ENCODE measurements around the gene SPAM1. TPM values are rescaled to one million over a fixed set of nuclear protein-coding genes. Genes with fewer than 3 reads are reported as not detected.
"Not testable (repeated sequence)": the region's sequence is repeated elsewhere in the genome, so short reads cannot be mapped to it uniquely, and the experiment has no call there.

The SPAM1 gene
- total and polyA plus RNA-seq, 10 donors: not detected

DNA sequence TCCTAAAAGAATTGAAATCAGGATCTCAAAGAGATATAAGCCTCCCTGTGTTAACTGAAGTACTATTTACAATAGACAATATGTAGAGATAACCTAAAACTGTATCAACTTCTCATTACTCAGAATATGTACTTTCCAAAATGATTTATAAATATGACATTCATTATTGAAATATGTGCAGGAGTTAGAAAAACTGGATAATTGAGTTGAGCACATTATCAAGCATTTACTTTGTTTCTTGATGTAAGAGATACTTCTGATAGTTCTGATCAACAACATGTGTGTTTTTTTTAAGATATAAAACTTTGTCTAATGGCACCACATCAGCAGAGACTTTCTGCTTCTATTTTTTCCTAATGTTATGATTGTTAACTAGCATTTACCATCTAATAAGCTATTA lies 41.9 kb upstream of the SPAM1 start:
- H3K27me3 ChIP-seq (replicated peaks in 1 of 7): no peaks in the 10 kb centered on the region
- TF ChIP-seq POLR2A (IDR thresholded peaks at IDR 0.05) (no peak), CTCF (IDR thresholded peaks at IDR 0.05 in 8 of 11, conservative IDR thresholded peaks at IDR 0.05 in 3 of 11) (no peak)
- no peaks in the 10 kb centered on the region for H3K36me3 ChIP-seq
- H3K4me1 ChIP-seq: no peaks in the 10 kb centered on the region
- no peaks in the 10 kb centered on the region for H3K9me3 ChIP-seq
- no peak for DNase-seq
- intact Hi-C loops (cut with DNase I; ENCODE audit: low total_unique reads): no loop called here
- no peak overlapping the region for H3K27ac ChIP-seq
- no peak overlapping the region for H3K4me3 ChIP-seq

GRCh38 chr7:123888192-123888591 lies 36.8 kb upstream of the SPAM1 start:
- Histone ChIP-seq H3K9me3 (peaks cover 0 to 26% (median 8%) of the 10 kb centered on the region in 8 donors), H3K27me3 (replicated peaks in 1 of 7) (no peaks in the 10 kb centered on the region), H3K36me3 (no peaks in the 10 kb centered on the region), H3K4me1 (no peaks in the 10 kb centered on the region), H3K4me3 (no peak overlapping the region), H3K27ac (no peak overlapping the region)
- no peak for TF ChIP-seq CTCF (IDR thresholded peaks at IDR 0.05 in 8 of 11, conservative IDR thresholded peaks at IDR 0.05 in 3 of 11)
- TF ChIP-seq POLR2AphosphoS5 (IDR thresholded peaks at IDR 0.05): no peak
- TF ChIP-seq POLR2A (IDR thresholded peaks at IDR 0.05): no peak
- no peak for DNase-seq
- intact Hi-C loops (cut with DNase I; ENCODE audit: low total_unique reads): no loop called here

GRCh38 chr7:123894753-123895152 lies 30.3 kb upstream of the SPAM1 start:
- H3K27ac ChIP-seq; DNase-seq; intact Hi-C loops (cut with DNase I; ENCODE audit: low total_unique reads); H3K4me3 ChIP-seq; H3K36me3 ChIP-seq; H3K4me1 ChIP-seq; H3K27me3 ChIP-seq (replicated peaks in 1 of 7): not testable (repeated sequence)
- WGBS, 5 donors: 90 to 95% (median 91%) methylated on average over 7 to 10 of the region's 10 CpGs
- peaks cover 0 to 41% (median 19%) of the 10 kb centered on the region in 8 donors for H3K9me3 ChIP-seq

GRCh38 chr7:123901101-123901500 lies 23.9 kb upstream of the SPAM1 start:
- DNase-seq: no peak
- Histone ChIP-seq H3K4me3 (no peak overlapping the region), H3K9me3 (peaks cover 0 to 12% (median 3%) of the 10 kb centered on the region in 8 donors), H3K27me3 (replicated peaks in 1 of 7) (no peaks in the 10 kb centered on the region), H3K36me3 (no peaks in the 10 kb centered on the region), H3K27ac (no peak overlapping the region), H3K4me1 (no peaks in the 10 kb centered on the region)
- intact Hi-C loops (cut with DNase I; ENCODE audit: low total_unique reads): no loop called here
- TF ChIP-seq CTCF (IDR thresholded peaks at IDR 0.05 in 8 of 11, conservative IDR thresholded peaks at IDR 0.05 in 3 of 11) (no peak), POLR2A (IDR thresholded peaks at IDR 0.05) (no peak), POLR2AphosphoS5 (IDR thresholded peaks at IDR 0.05) (no peak)
- WGBS, 5 donors: 85 to 94% (median 89%) methylated on average over 1 of the region's 1 CpG

DNA sequence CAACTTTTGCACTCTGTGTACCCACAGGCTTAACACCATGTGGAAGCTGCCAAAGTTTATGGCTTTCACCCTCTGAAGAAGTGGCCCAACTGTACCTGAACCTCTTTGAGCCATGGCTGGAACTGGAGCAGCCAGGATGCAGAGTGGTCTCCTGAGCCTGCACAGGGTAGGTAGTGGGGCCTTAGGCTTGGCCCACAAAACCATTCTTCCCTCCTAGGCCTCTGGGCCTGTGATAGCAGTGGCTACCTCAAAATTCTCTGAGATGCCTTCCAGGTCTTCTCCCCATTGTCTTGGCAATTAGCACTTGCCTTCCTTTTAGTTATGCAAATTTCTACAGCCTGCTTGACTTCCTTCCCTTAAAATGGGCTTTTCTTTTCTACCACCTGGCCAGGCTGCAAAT lies 19.3 kb upstream of the SPAM1 start:
- Histone ChIP-seq H3K4me1 (no peaks in the 10 kb centered on the region), H3K4me3 (no peak overlapping the region), H3K9me3 (peaks cover 0 to 15% (median 3%) of the 10 kb centered on the region in 8 donors), H3K27ac (no peak overlapping the region), H3K27me3 (replicated peaks in 1 of 7) (no peaks in the 10 kb centered on the region), H3K36me3 (no peaks in the 10 kb centered on the region)
- no peak for DNase-seq
- intact Hi-C loops (cut with DNase I; ENCODE audit: low total_unique reads): no loop called here
- TF ChIP-seq POLR2AphosphoS5 (IDR thresholded peaks at IDR 0.05): no peak
- TF ChIP-seq CTCF (IDR thresholded peaks at IDR 0.05 in 8 of 11, conservative IDR thresholded peaks at IDR 0.05 in 3 of 11): no peak
- TF ChIP-seq POLR2A (IDR thresholded peaks at IDR 0.05): no peak
